GM21786 (cell line): ENCODE data around the gene EIF4G2.

Source experiments
- ATAC-seq: cut with Tn5 transposase; IDR thresholded peaks from one replicate; pipeline ENCODE4 v1.9.1; 2021; ENCODE audit not compliant: unreplicated experiment

EIF4G2 gene

GRCh38 chr11:10809373-10810160 is 841 bp upstream of the EIF4G2 start:
- peak; percentile 11 for ATAC-seq

- ATAC-seq = no peak
These were observed 532 bp downstream of the EIF4G2 start for GRCh38 chr11:10808235-10808552.

- ATAC-seq = no peak
These were observed 1.1 kb downstream of the EIF4G2 start for GRCh38 chr11:10807493-10808234.

GRCh38 chr11:10806206-10806605 is 2.5 kb downstream of the EIF4G2 start:
- ATAC-seq = no peak

GRCh38 chr11:10805741-10806140 is 3.0 kb downstream of the EIF4G2 start:
- ATAC-seq = no peak

GRCh38 chr11:10803676-10804075 is 5.0 kb downstream of the EIF4G2 start:
- no peak for ATAC-seq

GRCh38 chr11:10800292-10800691 is 8.4 kb downstream of the EIF4G2 start:
- ATAC-seq = no peak

GRCh38 chr11:10798330-10798928 is 10.3 kb downstream of the EIF4G2 start:
- no peak for ATAC-seq

- ATAC-seq = no peak
These were observed 11.2 kb downstream of the EIF4G2 start for GRCh38 chr11:10797531-10797930.

- no peak for ATAC-seq
These were observed 11.7 kb downstream of the EIF4G2 start for GRCh38 chr11:10797001-10797400.

- no peak for ATAC-seq
These were observed 12.5 kb downstream of the EIF4G2 start for GRCh38 chr11:10796191-10796590.

- no peak for ATAC-seq
These were observed 15.1 kb downstream of the EIF4G2 start for GRCh38 chr11:10793470-10794255.

- ATAC-seq = peak; percentile 85
These were observed 16.2 kb downstream of the EIF4G2 start for GRCh38 chr11:10792385-10793068.

GRCh38 chr11:10786451-10786850 is 22.3 kb downstream of the EIF4G2 start:
- ATAC-seq = no peak

GRCh38 chr11:10785146-10785474 is 23.6 kb downstream of the EIF4G2 start:
- no peak for ATAC-seq

- ATAC-seq = no peak
These were observed 24.2 kb downstream of the EIF4G2 start for GRCh38 chr11:10784232-10785145.

- no peak for ATAC-seq
These were observed 28.7 kb downstream of the EIF4G2 start for GRCh38 chr11:10780040-10780439.

GRCh38 chr11:10779086-10779485 is 29.6 kb downstream of the EIF4G2 start:
- no peak for ATAC-seq

GRCh38 chr11:10778217-10778970 is 30.3 kb downstream of the EIF4G2 start:
- ATAC-seq = no peak
